Upper lobe of left lung (tissue), 6 donors: Measurements from ENCODE around the gene HDGFL2. TPM values are rescaled to one million over a fixed set of nuclear protein-coding genes. Genes with fewer than 3 reads are reported as not detected.

Experiments
- ATAC-seq, 2 donors: fragments of 200-7000 bp; cut with Tn5 transposase; one replicate each; pipeline ENCODE4 v1.9.1; 2022; ENCODE audit warnings: mild to moderate bottlenecking in 2 of 2, moderate library complexity in 2 of 2; ENCODE audit not compliant: low FRiP score in 2 of 2
- DNase-seq, 2 donors: peaks; one replicate each; pipeline ENCODE4 v3.0.0-alpha.2; 2019 to 2020
- H3K27ac ChIP-seq, 4 donors: fragments of 200-600 bp; sonication (generic); one replicate each; pipeline ENCODE4 v1.5.1; 2016 to 2019
- H3K27me3 ChIP-seq, 4 donors: fragments of 200-600 bp; sonication (generic); one replicate each; pipeline ENCODE4 v1.5.1; 2017 to 2019
- H3K36me3 ChIP-seq, 4 donors: fragments of 200-600 bp; sonication (generic); one replicate each; pipeline ENCODE4 v1.5.1; 2016 to 2019
- H3K4me1 ChIP-seq, 4 donors: fragments of 200-600 bp; sonication (generic); one replicate each; pipeline ENCODE4 v1.5.1; 2018 to 2019
- H3K4me3 ChIP-seq, 4 donors: fragments of 200-600 bp; sonication (generic); one replicate each; pipeline ENCODE4 v1.5.1; 2017 to 2019; ENCODE audit warnings: mild to moderate bottlenecking in 2 of 4, moderate library complexity in 1 of 4
- H3K9me3 ChIP-seq, 4 donors: fragments of 200-600 bp; sonication (generic); one replicate each; pipeline ENCODE4 v1.5.1; 2018 to 2019
- CTCF ChIP-seq, 6 experiments: fragments of 450-650 bp in 4 of 6; fragments of 200-600 bp in 2 of 6; sonication (generic) in 2 of 6; IDR thresholded peaks; one replicate each; pipeline ENCODE4 v1.5.1; 2016 to 2019; ENCODE audit warnings: antibody characterized with exemption in 6 of 6
- EP300 ChIP-seq, 4 donors: sonication (generic); formaldehyde crosslinking; IDR thresholded peaks; one replicate each; pipeline ENCODE4 v1.5.1; 2017; ENCODE audit warnings: antibody characterized with exemption in 4 of 4, control low read depth in 2 of 4
- POLR2A ChIP-seq, 4 donors: fragments of 450-650 bp; IDR thresholded peaks; one replicate each; pipeline ENCODE4 v1.5.1; 2016 to 2017; ENCODE audit warnings: antibody characterized with exemption in 4 of 4, mild to moderate bottlenecking in 2 of 4
- POLR2AphosphoS5 ChIP-seq, 2 donors: sonication (generic); formaldehyde crosslinking; IDR thresholded peaks; one replicate each; pipeline ENCODE4 v1.5.1; 2017; ENCODE audit warnings: antibody characterized with exemption in 2 of 2
- WGBS, 2 donors: methylation state at CpG; one replicate each; pipeline ENCODE4 v1.1.5; 2017 to 2018; 5-methylcytosine and 5-hydroxymethylcytosine counted together
- total RNA-seq, 6 donors: library from RNA; depleted of rRNA in 4 of 6; stranded (reverse); fragments of >200 nt in 4 of 6; gene quantifications; one replicate each; pipeline versions ENCODE4 v1.1.0 to v1.2.1, GENCODE V29; 2016 to 2021
- donor health status: DM: no; HTN: no; CAD: no; lungs with moderate emphysema.
- donor health status: DM: no; HTN: yes; CAD: no; lungs with severe emphysema.

HDGFL2 gene
- total RNA-seq, 6 donors from 2014 or later: 23.9 to 71.2 (median 37.6) TPM

- 93 to 94% methylated on average over 21 to 28 of the region's 28 CpGs for WGBS, 2 donors
- no peak for ATAC-seq
- Histone ChIP-seq H3K4me3 (no peak overlapping the region), H3K36me3 (peaks cover 0 to 50% (median 25%) of the 10 kb centered on the region in 4 donors), H3K9me3 (no peaks in the 10 kb centered on the region), H3K27ac (no peak overlapping the region), H3K27me3 (no peaks in the 10 kb centered on the region), H3K4me1 (peaks cover 0 to 6% (median 3%) of the 10 kb centered on the region in 4 donors)
- peak in 1 of 2 donors; percentile 66 for DNase-seq
- TF ChIP-seq CTCF (IDR thresholded peaks at IDR 0.05): no peak
- no peak for TF ChIP-seq POLR2A (IDR thresholded peaks at IDR 0.05)
- TF ChIP-seq EP300 (IDR thresholded peaks at IDR 0.05): no peak
- TF ChIP-seq POLR2AphosphoS5 (IDR thresholded peaks at IDR 0.05): no peak
Observed at GRCh38 chr19:4432918-4433506, 39.1 kb upstream of the HDGFL2 start.

- no peak for ATAC-seq
- Histone ChIP-seq H3K4me1 (peaks cover 0 to 6% (median under 1%) of the 10 kb centered on the region in 4 donors), H3K27me3 (no peaks in the 10 kb centered on the region), H3K27ac (no peak overlapping the region), H3K4me3 (no peak overlapping the region), H3K9me3 (no peaks in the 10 kb centered on the region), H3K36me3 (peaks cover 0 to 50% (median 25%) of the 10 kb centered on the region in 4 donors)
- TF ChIP-seq POLR2AphosphoS5 (IDR thresholded peaks at IDR 0.05) (no peak), EP300 (IDR thresholded peaks at IDR 0.05) (no peak), POLR2A (IDR thresholded peaks at IDR 0.05) (no peak), CTCF (IDR thresholded peaks at IDR 0.05) (no peak)
- WGBS, 2 donors: 94 to 98% methylated on average over 9 of the region's 9 CpGs
- no peak for DNase-seq
Observed at GRCh38 chr19:4434391-4434790, 37.7 kb upstream of the HDGFL2 start.

- ATAC-seq (no peak), DNase-seq (no peak)
- TF ChIP-seq POLR2A (IDR thresholded peaks at IDR 0.05): no peak
- TF ChIP-seq CTCF (IDR thresholded peaks at IDR 0.05): no peak
- no peak for TF ChIP-seq EP300 (IDR thresholded peaks at IDR 0.05)
- no peak for TF ChIP-seq POLR2AphosphoS5 (IDR thresholded peaks at IDR 0.05)
- no peaks in the 10 kb centered on the region for H3K27me3 ChIP-seq
- H3K9me3 ChIP-seq: no peaks in the 10 kb centered on the region
- H3K27ac ChIP-seq: no peak overlapping the region
- WGBS, 2 donors: 60 to 95% methylated on average over 1 to 7 of the region's 7 CpGs
- H3K4me3 ChIP-seq: no peak overlapping the region
- peaks cover 0 to 38% (median 21%) of the 10 kb centered on the region in 4 donors for H3K36me3 ChIP-seq
- peaks cover 0 to 6% (median 0%) of the 10 kb centered on the region in 4 donors for H3K4me1 ChIP-seq
Observed at GRCh38 chr19:4436231-4436630, 35.9 kb upstream of the HDGFL2 start.

GRCh38 chr19:4437103-4437502, 35.0 kb upstream of the HDGFL2 start:
- no peaks in the 10 kb centered on the region for H3K27me3 ChIP-seq
- no peaks in the 10 kb centered on the region for H3K9me3 ChIP-seq
- H3K27ac ChIP-seq: no peak overlapping the region
- H3K4me3 ChIP-seq: no peak overlapping the region
- TF ChIP-seq POLR2AphosphoS5 (IDR thresholded peaks at IDR 0.05): no peak
- no peak for TF ChIP-seq CTCF (IDR thresholded peaks at IDR 0.05)
- TF ChIP-seq EP300 (IDR thresholded peaks at IDR 0.05): no peak
- TF ChIP-seq POLR2A (IDR thresholded peaks at IDR 0.05): no peak
- DNase-seq (no peak), ATAC-seq (no peak)
- 93 to 100% methylated on average over 4 to 10 of the region's 10 CpGs for WGBS, 2 donors
- H3K4me1 ChIP-seq: peaks cover 0 to 3% (median 0%) of the 10 kb centered on the region in 4 donors
- H3K36me3 ChIP-seq: peaks cover 0 to 30% (median 18%) of the 10 kb centered on the region in 4 donors

GRCh38 chr19:4439243-4439642, 32.9 kb upstream of the HDGFL2 start:
- ATAC-seq (no peak), DNase-seq (no peak)
- H3K4me3 ChIP-seq: no peak overlapping the region
- no peaks in the 10 kb centered on the region for H3K27me3 ChIP-seq
- 90 to 98% methylated on average over 12 of the region's 12 CpGs for WGBS, 2 donors
- H3K4me1 ChIP-seq: no peaks in the 10 kb centered on the region
- no peaks in the 10 kb centered on the region for H3K9me3 ChIP-seq
- no peak for TF ChIP-seq EP300 (IDR thresholded peaks at IDR 0.05)
- no peak for TF ChIP-seq CTCF (IDR thresholded peaks at IDR 0.05)
- TF ChIP-seq POLR2A (IDR thresholded peaks at IDR 0.05): no peak
- TF ChIP-seq POLR2AphosphoS5 (IDR thresholded peaks at IDR 0.05): no peak
- H3K27ac ChIP-seq: no peak overlapping the region
- peaks cover 0 to 12% (median 7%) of the 10 kb centered on the region in 4 donors for H3K36me3 ChIP-seq
